Measurements from ENCODE around the gene NPR2.

Gene NPR2

DNA sequence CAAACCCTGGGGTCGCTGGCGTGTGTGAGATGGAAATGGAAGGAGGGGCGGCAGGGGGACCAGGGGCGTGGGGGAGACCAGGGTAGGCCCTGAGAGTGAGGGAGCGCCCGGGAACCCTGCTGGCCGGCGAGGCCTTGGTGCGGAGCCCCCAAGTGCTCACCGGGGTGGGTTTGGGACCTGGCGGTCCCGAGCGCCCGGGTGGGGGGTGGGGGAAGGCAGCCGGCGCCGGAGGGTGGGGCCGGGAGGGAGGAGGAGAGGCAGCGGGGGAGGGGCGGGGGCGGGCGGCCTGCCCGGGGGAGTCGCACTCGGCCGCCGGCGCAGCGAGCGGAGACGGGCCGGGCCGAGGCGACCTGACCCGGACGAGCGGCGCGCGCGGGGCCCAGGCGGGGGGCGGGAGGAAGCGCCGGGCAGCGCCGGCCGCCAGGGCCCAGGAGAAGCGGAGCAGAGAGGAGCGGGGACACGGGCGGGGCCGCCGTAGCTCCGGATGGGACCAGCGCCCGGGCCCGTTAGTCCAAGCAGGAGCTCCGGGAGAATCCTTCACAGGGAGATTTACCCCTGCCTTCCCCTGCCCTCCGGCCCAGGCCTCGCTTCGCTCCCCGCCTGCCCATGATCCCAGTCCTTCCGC is at the start of gene NPR2:
Gene NPR2, plus strand, starts transcription at position 295 of the 625 bp plus-strand sequence. CDS start 818 bp downstream, outside the sequence.
- no peak for DNase-seq

DNA sequence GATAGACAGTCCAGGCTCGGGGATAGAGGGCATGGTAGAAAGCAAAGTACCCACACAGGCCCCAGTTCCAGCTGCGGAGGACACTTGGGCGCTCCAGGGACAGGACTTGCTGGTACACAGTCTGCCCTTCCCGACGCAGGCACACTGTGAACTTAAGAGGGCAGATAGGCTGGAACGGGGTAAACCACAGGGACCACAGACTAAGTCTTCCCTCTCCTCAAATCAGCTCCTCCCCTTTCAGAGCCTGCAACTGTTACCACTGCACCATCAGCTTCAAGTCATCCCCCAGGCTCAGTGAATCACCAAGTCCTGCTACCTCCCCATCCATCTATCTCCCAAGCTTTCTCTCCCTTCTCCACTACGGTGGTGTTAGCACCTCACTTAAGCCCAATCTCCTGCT is 49.7 kb upstream of the NPR2 start:
- DNase-seq: no peak

DNA sequence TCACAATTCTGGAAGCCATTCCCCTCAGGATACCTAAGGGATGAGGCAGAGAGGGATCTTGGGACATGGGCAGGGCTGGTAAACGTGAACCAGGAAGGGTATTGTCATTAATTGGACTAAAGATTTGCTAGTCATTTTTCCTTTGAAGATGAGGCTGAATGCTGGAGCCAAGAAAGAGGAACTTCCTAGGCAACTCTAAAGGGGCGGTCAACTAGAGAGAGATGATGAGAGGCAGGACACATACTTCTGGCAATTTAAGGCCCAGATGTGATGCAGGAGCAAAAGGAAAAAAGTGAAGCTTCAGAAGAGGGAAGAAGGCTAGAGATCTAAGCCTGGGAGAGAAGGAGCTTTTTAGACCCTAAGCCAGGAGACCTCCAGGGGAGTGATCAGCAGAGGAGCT is 47.9 kb upstream of the NPR2 start:
- no peak for DNase-seq

DNA sequence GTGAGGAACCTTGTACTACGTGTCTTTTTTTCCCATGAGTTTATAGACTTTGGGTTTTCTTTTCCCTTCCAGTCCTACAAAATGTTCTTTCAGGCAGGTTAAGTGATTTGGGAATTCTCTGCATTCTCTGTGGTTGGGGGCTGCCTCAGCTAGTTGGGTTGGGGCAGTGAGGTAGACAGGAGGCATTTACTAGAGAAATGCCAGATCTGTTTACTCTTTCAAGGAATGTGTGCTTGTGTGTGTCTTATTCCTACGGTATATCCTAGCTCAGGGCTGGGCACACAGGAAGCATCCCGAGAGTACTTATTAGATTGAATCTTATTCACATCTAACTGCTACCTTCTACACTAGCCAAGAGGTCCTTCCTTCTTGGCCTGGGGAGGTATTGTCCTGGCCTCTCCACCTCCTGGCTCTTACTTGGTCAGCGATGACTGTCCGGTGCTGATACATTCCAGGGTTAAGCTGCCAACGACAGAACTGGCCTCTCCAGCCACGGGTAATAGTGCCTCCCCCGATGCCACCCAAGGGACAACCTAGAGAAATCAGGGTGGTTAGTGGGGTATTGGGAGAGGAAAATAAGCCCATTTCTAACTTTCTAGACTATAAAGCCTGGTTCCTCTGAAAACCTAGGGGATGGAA is 47.4 kb upstream of the NPR2 start:
- no peak for DNase-seq

DNA sequence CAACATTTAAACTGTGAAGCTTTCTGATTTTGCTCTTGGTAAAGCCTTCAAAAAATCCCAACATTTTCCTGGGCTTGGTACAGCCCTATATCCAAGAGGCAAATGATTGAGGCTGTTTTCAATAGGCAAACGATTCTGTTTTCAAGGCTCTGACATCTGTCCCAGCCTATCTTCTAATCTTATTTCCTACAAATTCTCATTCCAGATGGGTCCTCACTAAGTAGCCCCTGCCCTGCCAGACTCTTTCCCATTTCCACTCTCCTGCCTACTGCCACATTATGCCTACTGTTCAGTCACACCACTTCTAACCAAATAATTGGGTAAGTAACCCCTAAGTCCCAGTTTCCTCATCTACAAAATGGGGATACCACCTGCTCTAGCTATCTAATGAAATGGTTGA is 45.8 kb upstream of the NPR2 start:
- no peak for DNase-seq

DNA sequence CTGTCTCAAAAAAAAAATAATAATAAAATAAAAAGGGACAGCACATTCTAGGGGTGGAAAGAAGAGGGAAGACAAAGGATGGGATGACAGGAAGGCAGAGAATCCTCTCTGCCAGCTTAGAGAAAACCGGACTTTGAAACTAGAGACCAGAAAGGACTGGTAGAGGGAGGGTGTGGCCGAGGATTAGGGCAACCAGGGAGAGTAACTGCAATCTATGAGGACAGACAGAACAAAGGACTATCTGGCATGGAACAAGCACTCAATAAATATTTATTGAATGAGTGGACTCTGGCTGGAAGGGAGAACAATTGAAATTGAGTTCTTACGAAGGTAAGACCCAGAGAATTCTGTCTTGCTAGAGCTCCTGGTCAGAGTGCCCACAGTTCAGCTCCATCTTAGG is 44.8 kb upstream of the NPR2 start:
- no peak for DNase-seq

DNA sequence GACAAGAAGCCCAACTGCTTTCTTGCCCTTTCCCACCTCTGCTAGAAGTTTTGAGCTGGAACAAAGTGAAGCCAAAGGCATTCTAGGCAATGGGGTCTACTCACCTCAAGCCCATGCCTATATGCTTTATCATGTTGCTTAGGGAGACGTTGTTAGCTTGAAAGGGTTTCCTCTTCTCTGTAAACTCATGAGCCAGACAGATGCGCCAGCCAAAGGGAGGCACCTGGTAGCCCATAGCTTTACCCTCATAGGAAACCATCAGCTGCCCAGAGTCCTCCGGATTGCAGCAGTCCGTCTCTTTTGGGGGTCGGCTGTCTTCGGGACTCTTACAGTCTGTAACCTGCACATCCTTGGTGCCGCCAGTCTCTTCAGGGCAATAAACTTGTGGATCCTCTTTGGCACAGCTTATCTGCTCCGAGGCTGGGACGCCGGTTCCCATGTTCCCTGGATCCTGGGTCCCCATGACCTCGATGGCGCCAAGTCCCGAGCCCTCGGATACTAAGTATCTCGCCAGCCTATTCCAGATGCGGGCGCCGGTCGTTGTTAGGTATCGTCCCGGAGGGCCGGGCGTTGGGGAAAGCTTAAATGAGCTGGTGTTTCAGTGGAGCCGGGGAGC is 43.0 kb upstream of the NPR2 start:
- peak in 1 of 2 donors; percentile 8 for DNase-seq

DNA sequence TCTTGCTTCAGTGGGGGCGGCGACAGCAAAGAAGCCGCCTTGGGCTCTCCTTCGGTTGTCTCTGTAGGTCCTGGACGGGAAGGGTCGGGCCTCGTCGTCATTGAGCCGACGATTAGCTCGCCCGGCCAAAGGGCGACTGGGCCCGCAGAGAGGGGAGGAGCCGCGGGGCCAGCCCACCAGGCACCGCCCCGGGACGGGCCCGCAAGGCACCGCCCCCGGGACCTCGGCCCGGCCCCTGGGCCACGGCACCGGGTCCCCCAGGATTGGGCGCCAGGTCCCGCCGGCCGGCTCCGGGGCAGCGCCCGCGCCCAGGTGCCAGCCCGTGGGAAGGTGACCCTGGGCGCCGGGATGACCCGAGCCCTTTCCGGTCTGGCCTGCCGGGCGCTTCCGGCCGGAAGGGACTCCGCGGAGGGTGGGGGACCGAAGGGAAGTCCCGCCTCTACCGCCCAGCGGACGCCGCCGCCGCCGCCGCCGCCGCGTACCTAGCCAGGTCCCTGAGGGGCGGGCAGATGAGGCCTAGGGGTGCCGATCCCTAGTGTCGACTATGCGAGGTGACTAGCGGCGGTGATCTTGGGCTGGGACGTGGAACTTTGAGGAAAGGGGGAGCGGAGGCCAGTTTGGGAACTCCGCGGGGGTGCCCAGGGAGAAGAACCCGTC is 42.4 kb upstream of the NPR2 start, which contains the start of the genes GBA2 and RGP1:
Gene GBA2, minus strand, starts transcription at position 371 of the 657 bp plus-strand sequence. CDS start 524 bp downstream, outside the sequence.
Gene RGP1, plus strand, starts transcription at position 430 of the 657 bp plus-strand sequence. CDS start 469 bp downstream, outside the sequence.
- peak; percentile 67 to 71 for DNase-seq

DNA sequence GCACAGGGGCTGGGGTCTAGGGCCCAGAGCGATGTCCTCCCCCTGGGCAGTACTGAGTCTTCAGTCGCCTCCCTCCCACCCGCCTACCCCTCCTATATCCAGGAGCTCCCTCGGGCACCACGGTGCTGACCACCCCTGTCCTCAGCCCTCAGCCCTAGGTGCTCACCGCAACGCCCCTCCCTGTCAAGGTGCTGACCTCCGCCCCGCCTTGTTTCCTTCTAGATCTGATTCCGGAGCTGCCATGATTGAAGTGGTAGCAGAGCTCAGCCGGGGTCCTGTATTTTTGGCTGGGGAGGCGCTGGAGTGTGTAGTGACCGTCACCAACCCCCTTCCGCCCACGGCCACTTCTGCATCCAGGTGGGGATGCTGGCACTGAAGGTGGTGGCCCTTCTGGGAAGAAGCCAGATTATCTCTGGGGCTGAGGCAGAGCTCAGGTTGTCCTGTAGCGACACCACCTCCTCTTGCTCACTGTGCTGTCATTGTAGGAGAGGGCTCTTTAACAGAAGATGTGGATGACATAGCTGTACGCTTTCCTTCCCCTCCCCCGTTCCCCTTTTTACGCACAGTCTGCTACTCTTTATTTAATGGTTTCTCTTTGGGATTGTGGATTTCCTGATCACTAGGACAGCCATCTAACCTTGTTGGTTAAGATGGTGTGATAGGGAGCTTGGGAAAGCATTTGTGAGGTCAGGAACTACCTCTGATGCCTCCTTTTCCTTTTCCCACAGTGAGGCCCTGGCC is 41.7 kb upstream of the NPR2 start:
- peak; percentile 40 to 60 for DNase-seq

DNA sequence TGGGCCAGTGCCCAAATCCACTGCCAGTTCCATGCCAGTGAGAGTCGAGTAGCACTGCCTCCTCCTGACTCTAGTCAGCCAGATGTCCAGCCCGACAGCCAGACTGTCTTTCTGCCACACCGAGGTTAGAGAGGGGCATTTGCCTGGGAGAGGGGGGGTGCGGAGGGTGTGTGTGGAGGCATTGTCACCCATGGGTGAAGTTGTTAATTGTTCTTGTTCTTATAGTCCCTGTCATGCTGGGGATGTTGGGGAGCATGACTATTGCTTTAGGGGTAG is 41.2 kb upstream of the NPR2 start:
- no peak for DNase-seq

DNA sequence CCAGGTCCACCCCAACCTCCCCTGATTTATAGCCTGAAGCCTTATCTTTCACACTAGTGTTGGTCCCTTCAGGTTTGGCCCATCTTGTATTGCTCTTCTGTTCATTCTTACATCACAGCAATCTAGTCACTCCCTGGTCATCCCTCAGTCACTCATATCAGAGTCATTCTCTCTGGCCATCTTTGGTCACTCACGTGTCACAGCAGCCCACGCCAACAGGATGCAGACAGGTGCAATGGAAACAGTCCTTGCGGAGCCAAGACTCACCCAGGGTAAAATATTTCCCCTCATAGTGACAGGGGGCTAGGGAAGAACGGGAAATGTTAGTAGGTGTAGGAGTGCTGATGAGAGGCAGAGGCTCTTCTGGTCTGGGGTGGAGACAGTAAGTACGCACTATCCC is 37.9 kb upstream of the NPR2 start:
- DNase-seq: no peak

DNA sequence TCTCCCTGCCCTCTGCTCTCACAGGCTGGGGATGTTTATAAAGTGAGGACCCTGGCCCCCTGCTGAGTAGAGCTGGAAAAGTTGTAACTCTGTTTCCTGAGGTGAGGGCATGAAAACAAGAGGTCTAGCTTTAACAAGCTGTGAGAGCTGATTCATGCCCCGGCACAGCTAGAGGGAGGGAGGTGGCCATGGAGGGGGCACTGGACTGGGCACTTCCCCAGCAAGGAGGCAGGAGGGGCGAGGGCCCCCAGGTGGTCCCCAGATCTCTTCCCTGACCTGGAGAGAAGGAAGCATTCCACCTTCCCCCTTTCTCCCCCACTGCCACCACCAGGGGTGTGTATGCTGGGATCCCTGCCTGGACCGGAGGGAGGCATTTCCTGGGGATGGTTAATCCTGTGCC is 37.1 kb upstream of the NPR2 start, which contains the start of gene MSMP:
Gene MSMP, minus strand, starts transcription at position 13 of the 400 bp plus-strand sequence. CDS start 147 bp downstream, outside the sequence.
- no peak for DNase-seq

DNA sequence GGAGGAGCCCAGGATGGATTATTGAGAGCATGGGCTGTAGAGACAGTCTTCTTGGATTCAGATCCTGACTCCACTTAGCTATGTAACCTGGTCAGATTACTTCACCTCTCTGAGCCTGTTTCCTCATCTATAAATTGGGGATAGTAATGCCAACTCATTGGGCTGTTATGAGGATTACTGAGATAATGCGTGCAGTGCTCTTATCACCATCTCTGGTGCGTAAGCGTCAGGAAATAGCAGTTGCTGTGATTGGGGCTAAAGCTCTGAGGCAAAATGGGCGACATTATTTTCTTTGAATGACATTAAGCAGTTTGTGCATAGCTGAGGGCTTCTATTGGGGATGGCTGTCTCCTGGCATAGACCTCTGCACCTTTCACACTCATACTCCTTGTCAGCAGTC is 36.3 kb upstream of the NPR2 start:
- DNase-seq: no peak

DNA sequence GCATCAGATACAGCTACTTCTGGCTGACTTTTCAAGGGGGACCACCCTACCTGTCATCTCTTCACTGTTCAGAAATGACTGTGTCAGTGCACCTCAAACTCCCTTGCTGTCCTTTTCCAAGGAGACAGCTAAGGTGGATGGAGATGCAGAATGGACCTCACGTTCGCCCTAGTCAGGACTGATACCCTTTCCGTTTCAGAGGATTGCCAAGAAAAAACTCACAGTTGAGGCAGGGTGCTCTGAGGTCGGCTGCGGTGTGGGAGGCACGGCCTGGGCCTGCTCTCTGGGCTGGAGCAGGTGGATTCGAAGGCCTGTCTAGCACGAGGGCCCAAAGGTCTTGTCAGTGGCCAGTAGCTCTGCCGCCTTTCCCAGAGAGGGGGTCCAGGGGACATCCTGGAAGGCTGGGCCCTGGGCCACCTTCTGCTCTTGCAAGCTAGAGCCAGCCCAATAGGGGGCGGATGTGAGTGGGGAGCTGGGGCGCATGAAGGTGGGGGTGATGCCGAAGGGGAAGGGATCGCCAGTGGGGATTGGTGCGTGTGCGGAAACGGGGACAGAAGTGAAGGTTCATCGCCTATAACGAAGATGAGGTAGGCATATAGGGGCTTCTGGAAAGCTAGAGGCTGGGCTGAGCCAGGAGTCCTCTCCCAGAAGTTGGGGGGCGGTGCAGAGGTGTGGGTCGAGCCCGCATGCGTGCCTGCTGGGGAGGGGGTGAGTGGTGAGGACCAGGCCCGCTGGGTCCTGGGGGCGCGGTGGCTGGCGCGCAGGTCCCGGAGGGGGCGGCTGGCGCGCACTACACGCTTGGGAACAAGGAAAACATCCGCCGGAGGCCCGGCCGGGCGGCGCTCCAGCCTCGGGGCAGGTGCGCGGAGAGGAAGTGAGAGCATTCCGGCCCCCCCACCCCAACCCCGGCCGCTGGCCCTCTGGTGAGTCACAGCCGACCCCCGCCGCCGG is 34.8 kb upstream of the NPR2 start:
- peak; percentile 73 to 79 for DNase-seq

DNA sequence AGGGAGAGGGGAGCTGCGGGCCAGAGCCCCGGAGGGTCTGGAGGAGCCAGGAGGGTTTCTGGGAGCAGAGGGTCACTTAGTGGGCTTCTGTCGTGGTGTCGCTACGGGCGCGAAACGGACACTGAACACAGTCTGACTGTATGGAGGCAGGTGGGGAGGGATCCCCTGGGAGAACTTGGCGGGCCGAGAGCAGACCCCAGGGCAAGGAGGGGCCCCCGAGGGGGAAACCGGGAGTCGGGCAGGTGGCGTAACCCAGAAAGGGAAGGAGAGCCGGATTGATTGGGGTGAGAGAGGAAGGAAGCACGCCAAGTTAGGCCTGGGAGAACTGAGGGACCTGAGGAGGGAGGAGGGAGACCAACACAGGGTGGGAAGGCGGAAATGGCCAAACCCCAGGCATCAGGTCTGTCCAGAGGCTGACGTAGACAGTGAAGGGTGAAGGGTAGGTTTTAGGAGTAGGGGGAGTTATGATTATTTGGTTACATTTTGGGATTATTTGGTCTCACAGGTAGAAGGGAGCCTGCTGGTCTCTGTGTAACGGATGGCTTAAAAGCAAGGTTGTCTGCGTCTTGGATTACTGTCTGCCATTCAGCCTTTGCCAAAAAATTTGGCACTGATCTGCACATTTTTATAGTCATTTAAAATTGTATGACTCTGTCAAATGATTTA is 34.0 kb upstream of the NPR2 start:
- DNase-seq: peak in 1 of 2 donors; percentile 13

DNA sequence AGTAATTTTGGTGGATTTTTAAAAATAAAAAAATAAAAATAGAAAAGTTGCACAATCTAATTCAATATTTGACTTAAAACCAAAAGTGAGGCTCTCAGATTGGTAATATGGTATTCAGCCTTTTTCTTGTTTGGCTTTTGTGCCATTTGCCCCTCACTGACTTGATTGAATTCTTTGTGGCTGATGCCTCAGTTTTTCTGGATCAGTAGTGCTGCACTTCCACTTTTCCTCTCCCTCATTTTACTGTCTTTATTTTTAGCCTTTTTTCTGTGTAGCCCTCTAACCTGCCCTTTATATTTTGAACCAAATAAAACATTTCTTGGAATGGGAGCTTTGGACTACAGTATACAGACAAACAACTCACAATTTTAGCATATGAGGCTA is 33.5 kb upstream of the NPR2 start:
- no peak for DNase-seq

DNA sequence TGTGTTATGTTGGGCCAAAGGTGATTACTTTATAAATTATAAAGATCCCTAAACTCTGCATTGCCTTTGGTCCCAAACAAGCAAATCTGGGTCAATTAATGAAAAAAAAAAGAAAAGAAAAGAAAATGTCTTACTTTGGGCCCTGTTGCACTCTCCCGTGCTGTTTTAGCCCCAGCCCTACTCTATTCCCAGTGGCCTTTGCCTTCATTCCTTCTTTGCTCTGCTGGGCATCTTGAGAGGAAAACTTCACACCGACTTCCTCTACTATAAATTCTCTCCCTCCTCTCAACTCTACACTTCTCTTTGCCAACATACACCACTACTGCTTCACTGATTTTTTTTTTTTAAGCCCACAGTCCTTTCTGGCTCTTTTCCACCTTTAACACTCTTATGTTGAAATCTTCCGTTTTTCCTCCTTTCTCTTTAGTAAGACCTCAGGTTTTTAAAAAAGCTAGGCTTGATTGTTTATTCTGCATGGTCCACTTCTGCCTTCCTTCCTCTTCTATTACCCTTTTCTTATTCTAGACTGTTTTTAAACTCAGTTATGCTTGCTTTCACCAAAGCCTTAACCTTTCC is 32.8 kb upstream of the NPR2 start:
- no peak for DNase-seq

DNA sequence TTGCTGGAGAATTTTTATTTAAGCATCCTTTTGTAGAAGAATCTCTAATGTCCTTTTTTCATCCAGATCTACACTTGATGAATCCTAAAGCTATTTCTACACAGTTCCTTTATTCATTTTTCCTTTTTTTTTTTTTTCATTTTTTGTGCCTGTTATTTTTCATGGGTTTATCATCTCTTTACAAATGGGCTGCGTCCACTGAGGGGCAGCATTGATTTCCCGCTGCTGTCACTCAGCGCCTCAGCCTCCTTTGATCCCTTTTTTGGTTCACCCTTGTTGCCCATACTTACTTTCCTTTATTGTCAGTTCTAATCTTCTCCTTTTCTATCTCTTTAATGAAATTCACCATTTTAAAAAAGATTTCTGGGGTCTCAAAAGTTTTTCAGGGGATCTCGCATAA is 31.6 kb upstream of the NPR2 start:
- no peak for DNase-seq

DNA sequence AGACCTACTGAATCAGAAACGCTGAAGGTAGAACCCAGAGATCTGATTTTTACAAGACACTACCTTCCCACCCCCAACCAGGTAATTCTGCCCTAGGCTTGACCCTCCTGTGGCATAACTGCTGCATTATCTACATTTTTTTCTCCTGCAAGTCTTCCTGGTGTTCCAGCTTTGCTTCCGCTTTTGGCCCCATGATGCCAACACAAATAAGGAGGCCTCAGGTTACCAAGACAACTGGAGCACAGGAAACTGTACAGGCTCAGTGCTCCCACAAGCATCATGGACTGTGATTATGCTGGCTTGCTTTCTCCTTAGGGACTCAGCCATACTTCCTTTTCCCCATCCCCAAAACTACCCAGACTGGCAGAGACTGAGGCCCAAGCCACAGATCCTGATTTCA is 30.7 kb upstream of the NPR2 start:
- no peak for DNase-seq

DNA sequence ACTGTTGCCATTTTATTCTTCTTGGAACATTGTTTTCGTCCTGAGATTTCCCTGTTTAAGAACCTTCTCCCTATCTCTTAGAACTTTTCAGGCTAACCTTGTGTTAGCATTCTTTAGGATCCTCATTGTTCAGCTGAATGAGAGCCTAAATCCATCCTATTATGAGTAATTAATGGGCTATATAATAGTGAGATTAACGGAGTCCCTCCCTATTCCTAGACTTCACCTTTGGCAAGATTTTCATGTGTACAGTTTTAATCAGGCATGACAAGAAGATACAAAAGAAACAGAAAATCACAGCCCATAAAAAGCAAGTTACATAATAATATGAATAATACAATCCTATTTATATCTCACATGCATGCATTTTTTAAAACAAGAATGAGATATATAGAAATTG is 28.2 kb upstream of the NPR2 start:
- DNase-seq: no peak

DNA sequence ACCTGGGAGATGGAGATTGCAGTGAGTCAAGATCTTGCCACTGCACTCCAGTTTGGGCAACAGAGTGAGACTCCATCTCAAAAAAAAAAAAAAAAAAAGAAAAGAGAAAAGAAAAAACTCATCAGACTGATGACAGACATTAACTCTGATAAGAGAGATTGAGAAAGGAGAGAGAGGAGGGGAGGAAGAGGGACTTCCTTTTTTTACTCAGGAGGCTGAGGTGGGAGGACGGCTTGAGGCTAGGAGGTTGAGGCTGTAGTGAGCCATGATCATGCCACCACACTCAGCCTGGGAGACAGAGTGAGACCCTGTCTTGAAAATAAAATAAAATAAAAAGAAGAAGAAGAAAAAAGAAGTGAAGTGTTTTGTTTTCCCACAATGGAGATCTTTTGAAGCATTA is 27.6 kb upstream of the NPR2 start:
- DNase-seq: no peak

Measured in CD4-positive, alpha-beta T cell treated with Interleukin-1 beta for 1 hour (primary cell).